ELF-1 (cell line): ENCODE results near the gene GRIPAP1.

Experiments used
- DNase-seq: peaks from one replicate; pipeline ENCODE4 v3.0.0-alpha.2; 2016; ENCODE audit warnings: low read depth, low spot score

GRIPAP1 gene

GRCh38 chrX:48958635-48959094 lies 43.4 kb downstream of the GRIPAP1 start:
- DNase-seq, result no peak

- DNase-seq, result peak; percentile 100
These were observed 44.0 kb downstream of the GRIPAP1 start for GRCh38 chrX:48957827-48958634.

GRCh38 chrX:48957477-48957826 lies 44.6 kb downstream of the GRIPAP1 start, which contains the start of gene OTUD5:
OTUD5 (minus strand) TSS chrX:48957607; CDS start chrX:48957570, 37 bp downstream.
- no peak for DNase-seq

GRCh38 chrX:48956728-48957414 lies 45.2 kb downstream of the GRIPAP1 start:
- no peak for DNase-seq

GRCh38 chrX:48948589-48948988 lies 53.5 kb downstream of the GRIPAP1 start:
- DNase-seq, result no peak

- DNase-seq, result peak; percentile 75
These were observed 56.3 kb downstream of the GRIPAP1 start for GRCh38 chrX:48945517-48946348.

- DNase-seq, result no peak
These were observed 59.2 kb downstream of the GRIPAP1 start for GRCh38 chrX:48942895-48943294.

- no peak for DNase-seq
These were observed 61.6 kb downstream of the GRIPAP1 start for GRCh38 chrX:48940404-48940955.

- no peak for DNase-seq
These were observed 62.4 kb downstream of the GRIPAP1 start for GRCh38 chrX:48939524-48940228.

GRCh38 chrX:48938721-48939425 lies 63.2 kb downstream of the GRIPAP1 start:
- DNase-seq, result no peak

- peak; percentile 61 for DNase-seq
These were observed 64.8 kb downstream of the GRIPAP1 start for GRCh38 chrX:48937054-48937907.

- DNase-seq, result no peak
These were observed 65.5 kb downstream of the GRIPAP1 start for GRCh38 chrX:48936429-48937053.

- DNase-seq, result no peak
These were observed 66.8 kb downstream of the GRIPAP1 start for GRCh38 chrX:48935301-48935670.

GRCh38 chrX:48934581-48935300 lies 67.3 kb downstream of the GRIPAP1 start:
- no peak for DNase-seq

GRCh38 chrX:48933757-48934156 lies 68.3 kb downstream of the GRIPAP1 start:
- DNase-seq, result no peak

GRCh38 chrX:48927736-48928382 lies 74.2 kb downstream of the GRIPAP1 start:
- DNase-seq, result peak; percentile 73

- DNase-seq, result peak; percentile 34
These were observed 74.9 kb downstream of the GRIPAP1 start for GRCh38 chrX:48927123-48927522.

- DNase-seq, result no peak
These were observed 77.8 kb downstream of the GRIPAP1 start for GRCh38 chrX:48924270-48924669.
